ENCODE measurements around the gene SCD5.

SCD5 gene

GRCh38 chr4:82792912-82793649, 5.5 kb downstream of the SCD5 start:
- no peak for DNase-seq

GRCh38 chr4:82791179-82791578, 7.4 kb downstream of the SCD5 start:
- DNase-seq = no peak

- DNase-seq = no peak
These were observed 8.4 kb downstream of the SCD5 start for GRCh38 chr4:82790060-82790660.

DNA sequence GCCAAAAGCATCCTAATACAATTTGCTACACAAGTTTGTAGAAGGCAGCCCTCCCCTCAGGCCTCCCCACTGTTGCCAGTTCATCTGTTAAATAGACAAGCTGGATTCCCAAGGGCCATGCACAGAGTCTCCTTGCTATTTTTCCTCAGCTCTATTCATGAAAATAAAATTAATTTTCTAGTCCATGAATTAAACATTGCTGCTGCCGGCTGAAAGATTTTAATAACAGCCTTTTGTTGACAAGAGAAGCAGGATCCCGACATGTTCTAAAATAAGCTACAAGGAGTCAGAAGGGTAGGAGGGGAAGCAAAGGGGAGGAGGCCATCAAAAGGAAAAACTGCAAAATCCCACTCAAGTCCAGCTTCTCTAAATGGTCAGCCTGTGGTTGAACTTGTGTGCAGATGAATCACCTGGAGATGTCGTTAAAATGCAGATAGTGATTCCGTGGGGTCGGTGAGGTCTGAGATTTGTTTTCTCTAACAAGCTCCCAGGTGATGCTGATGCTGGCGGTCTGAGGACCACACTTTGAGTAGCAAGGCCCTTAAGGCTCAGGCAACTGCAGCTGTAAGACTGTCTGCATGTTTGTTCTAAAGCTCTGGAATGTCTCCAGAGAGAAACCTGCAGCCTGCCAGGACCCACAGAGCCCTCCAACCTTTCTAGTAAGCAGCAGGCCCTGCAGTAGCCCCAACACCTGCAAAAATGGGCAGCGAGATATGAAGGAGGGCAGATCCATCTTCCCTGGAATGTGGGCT, 9.4 kb downstream of the SCD5 start:
- DNase-seq = no peak

DNA sequence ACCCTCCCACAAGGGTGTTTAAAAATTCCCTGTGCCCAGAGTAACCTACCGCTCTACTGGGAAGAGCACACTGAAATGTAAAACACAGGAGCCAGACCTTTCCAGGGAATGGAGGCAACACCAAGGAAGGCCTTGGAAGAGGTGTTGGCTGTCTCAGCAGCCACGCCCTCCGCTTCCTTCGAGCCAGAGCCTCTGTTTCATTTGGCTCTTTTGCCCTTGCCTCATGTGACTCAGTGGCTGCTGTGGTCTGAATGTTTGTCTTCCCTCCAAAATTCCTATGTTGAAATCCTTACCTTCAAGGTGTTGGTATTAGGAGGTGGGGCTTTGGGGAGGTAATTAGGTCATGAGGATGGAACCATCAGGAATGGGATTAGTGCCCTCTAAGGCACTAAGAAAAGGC, 11.3 kb downstream of the SCD5 start:
- DNase-seq = no peak

DNA sequence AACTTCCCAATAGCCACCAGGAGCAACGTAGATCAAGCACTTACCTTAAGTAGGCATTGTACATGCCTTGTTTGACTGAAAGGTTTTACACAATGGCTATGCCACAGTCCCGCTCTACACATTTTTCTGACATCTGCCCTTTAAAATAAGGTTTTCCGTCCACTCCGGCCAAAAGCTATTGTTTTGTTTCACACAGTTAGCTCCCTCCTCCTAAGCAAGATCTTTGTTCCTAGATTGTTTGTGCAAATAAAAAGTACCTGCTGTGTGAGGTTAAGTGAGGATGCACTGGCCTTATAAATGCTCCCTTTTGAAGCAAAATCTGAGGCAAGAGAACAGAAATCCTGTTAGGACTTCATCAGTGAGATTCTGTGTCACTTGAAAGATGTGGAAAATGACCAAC, 11.8 kb downstream of the SCD5 start:
- no peak for DNase-seq

GRCh38 chr4:82785611-82786400, 12.8 kb downstream of the SCD5 start:
- DNase-seq = no peak

DNA sequence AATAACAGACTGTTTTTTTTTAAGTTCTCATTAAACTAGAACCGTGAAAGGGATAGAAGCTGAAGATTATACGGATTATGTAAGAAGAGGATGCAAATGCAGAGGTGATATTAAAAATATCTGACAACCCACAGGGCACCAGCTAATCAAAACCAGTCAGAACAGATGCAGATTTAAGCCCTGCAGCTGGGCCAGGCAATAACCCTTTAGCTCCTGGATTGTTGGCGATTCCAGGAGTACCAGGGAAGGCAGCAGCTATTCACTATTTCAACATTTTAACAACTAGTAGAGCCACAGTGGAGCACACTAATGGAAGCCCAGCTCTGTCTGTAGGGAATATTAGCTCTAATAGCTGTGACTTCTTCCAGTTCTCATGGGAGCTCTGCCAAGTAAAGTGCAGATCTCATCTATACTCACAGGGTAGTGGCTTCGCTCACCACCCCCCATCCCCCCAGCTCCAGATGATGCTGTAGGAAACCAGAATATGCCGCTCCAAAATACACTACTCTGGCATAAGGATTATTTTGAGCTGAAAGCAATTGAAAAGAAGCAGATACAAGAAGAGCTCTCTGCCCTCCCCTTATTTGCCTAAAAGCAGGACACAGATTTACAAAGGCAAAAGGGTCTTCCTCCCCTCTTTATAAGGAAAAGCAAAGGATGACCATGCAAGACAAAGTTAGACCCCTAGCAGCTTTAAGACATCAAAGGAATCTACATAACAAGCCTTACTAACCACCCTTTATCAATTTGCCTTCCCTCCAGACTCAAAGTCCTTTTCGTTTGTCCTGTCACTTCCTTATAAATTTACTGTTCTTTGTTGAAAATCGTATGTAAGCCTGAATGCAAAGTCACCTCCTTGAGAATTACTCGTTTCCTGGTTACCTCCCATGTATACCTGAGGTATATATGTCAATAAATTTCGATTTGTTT, 13.7 kb downstream of the SCD5 start:
- no peak for DNase-seq

- DNase-seq = no peak
These were observed 15.8 kb downstream of the SCD5 start for GRCh38 chr4:82782626-82783345.

DNA sequence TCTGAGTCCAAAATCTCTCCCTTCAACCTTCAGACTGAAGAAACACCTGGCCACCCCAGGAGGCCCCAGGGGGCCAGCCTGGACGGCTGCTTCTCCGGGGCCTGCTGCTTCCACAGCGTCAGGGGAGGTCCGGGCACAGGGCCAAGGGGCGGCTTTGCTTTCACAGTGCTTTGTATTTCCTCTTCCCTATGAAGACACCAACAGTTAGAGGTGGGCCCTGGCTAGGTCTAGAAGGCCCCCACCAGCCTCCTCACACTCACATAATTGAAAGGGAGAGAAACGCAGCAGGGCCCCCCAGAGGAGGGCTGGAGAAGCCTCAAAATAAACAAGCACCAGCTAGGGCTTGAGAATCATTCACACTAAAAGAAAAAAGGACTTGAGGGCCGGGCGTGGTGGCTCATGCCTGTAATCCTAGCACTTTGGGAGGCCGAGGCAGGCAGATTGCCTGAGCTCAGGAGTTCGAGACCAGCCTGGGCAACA, 17.8 kb downstream of the SCD5 start:
- no peak for DNase-seq

GRCh38 chr4:82780170-82780751, 18.3 kb downstream of the SCD5 start:
- no peak for DNase-seq

GRCh38 chr4:82779032-82779431, 19.6 kb downstream of the SCD5 start:
- DNase-seq = no peak

GRCh38 chr4:82777857-82778525, 20.6 kb downstream of the SCD5 start:
- DNase-seq = no peak

DNA sequence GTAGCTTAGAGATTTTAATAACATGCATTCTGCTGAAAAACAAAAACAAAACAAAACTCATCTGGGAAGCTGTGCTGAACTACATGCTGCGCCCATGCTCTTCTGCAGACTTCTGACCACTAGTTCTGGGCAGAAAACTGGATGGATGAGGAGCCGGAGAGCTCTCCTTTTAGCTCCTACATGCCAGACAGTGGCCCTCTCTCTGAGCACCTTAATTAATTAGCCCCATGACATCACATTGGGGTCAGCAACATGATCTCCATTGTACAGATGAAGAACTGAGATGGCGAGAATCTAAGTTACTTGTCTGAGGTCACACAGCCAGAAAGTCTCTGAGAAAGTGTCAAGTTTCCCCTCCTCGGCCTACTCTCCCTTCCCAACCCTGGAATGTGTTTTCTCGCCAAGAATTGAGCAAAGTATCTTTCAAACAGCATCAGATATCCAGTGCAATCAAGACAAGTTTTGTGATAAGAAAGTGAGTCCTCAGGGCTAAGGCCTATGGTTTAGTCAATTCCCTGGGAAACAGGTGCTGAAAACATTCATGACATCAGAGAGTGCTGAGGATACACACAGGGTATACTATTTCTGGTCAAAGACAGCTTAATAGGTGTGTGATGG, 21.6 kb downstream of the SCD5 start:
- DNase-seq = no peak

DNA sequence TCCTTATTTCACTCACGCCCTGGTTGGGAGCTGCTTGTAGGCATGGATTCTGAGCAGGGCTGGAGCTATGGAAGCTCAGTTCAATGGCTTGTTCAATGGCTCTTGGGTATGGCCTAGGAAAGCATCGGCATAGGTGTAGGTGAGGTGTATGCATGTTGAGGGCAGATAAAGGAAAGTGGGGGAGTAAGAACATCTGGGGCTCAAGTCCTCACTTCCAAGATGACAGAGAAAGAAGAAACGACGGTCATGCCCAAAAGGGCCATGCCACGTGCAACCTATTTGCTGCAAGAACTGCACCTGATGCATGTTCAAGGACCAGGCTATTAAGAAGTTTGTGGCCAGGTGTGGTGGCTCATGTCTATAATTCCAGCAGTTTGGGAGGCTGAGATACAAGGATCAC, 23.4 kb downstream of the SCD5 start:
- DNase-seq = no peak

DNA sequence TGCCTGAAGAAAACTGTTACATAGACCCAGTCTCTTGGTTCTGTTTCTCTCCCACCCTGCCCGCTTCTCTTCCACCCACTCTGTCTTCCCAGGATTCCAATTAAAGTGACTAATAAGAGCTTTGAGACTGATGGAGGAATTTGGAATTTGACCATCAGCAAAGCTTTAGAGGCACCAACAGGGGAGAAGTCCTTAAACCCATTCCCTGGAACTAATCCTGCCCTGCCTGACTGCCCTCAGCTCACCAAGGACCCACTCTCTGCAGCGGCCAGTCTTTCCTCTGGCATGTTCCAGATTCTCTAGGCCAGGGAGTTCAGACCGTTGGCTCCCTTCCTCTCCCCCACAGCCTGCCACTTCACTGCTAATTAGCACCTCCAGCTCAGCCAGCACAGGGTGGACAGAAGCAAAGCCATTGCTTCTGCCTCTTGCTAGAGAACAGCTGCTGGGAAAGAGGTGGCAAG, 23.9 kb downstream of the SCD5 start:
- no peak for DNase-seq

DNA sequence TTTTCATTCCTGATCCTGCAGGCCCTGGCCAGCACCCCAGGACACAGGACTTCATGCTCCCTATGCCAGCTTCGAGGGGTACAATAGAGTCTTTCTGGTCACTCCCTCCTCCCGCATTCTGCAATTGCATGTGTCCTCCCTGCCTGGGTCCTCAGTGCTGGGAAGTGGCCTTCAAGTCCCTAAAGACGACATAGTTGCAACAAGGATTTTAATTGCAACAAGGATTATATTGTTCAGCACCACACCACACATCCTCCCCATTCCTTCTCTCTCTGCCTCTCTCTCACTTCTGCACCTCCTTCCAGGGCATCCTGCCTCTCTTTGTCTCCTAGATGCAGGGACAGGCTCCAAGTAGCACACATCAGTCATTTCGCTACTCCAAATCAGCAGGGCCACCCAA, 25.5 kb downstream of the SCD5 start:
- no peak for DNase-seq

DNA sequence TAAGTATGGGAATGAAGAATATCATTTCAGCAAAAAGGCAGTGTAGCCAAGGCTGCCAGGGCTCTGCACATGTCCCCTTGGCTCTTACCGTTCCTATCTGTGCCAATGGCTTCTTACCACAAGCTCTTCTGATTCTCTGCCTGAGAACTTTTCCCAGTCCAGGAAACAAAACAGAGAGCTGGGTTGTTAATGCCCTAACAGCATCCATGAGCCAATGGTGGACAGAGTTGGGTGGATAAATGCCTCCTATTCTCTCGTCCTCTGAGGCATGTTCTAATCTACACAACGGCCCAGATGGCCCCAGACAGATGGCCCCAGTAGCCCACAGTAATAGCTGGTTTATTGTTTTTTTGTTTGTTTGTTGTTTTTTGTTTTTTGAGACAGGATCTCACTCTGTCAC, 28.0 kb downstream of the SCD5 start:
- DNase-seq = no peak

- no peak for DNase-seq
These were observed 33.5 kb downstream of the SCD5 start for GRCh38 chr4:82765134-82765533.

DNA sequence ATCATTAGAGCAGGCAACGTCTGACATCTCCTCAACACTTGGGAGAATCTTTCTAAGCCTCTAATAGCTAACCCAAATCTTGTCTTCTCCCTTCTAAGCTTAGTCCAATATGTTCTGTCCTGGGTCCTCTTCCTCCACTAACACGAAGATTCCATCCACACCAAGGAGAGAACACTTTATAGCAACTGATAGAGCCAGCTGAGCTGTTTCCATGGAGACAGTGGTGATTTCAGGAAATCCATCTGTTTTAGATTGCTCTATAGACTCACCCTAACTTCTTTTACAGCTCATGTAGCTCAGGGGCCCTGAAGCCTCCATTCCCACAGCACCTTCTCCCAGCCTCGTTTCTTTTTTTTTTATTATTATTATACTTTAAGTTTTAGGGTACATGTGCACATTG, 37.4 kb downstream of the SCD5 start:
- no peak for DNase-seq

Measured in NK-92 treated with Interleukin-12 subunit alpha and Interleukin-12 subunit beta, amount 100 ng/mL, for 24 hours (cell line).